ENCODE results near the gene TMED7.
A peak's percentile ranks its signal among the peaks of the same experiment; 100 is the strongest.

TMED7 gene

GRCh38 chr5:115644046-115644445 lies 18.2 kb upstream of the TMED7 start:
- H3K4me3 ChIP-seq (ENCODE audit: low read length): no peak overlapping the region
- TF ChIP-seq CTCF (conservative IDR thresholded peaks at IDR 0.05; ENCODE audit: low read length): no peak
- no peak for DNase-seq (ENCODE audit: low read depth)

- no peak overlapping the region for H3K4me3 ChIP-seq (ENCODE audit: low read length)
- no peak for DNase-seq (ENCODE audit: low read depth)
- TF ChIP-seq CTCF (conservative IDR thresholded peaks at IDR 0.05; ENCODE audit: low read length): no peak
Observed at GRCh38 chr5:115641948-115642347, 16.1 kb upstream of the TMED7 start.

- DNase-seq (ENCODE audit: low read depth): no peak
- no peak overlapping the region for H3K4me3 ChIP-seq (ENCODE audit: low read length)
- TF ChIP-seq CTCF (conservative IDR thresholded peaks at IDR 0.05; ENCODE audit: low read length): no peak
Observed at GRCh38 chr5:115640274-115640673, 14.4 kb upstream of the TMED7 start.

- no peak for TF ChIP-seq CTCF (conservative IDR thresholded peaks at IDR 0.05; ENCODE audit: low read length)
- no peak for DNase-seq (ENCODE audit: low read depth)
- H3K4me3 ChIP-seq (ENCODE audit: low read length): no peak overlapping the region
Observed at GRCh38 chr5:115639377-115639776, 13.5 kb upstream of the TMED7 start.

- TF ChIP-seq CTCF (conservative IDR thresholded peaks at IDR 0.05; ENCODE audit: low read length): no peak
- DNase-seq (ENCODE audit: low read depth): no peak
- H3K4me3 ChIP-seq (ENCODE audit: low read length): no peak overlapping the region
Observed at GRCh38 chr5:115637507-115637906, 11.7 kb upstream of the TMED7 start.

DNA sequence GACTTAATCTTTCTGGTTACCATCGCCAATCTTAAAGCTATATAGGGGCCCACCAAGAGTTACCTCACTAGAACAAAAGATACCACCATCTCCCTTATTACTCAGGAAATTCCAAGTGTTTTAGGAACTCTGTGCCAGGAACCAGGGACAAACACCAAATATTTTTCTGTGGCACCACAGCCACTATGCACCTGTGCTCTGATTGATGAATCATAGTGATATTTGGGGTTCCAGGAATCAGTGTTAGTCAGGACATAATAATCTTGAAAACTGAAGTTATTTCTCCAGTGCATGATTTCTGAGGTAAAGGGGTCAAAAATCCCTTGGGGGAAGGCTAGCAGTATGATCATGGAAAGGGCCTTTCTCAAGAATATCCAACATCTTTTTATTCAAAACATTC lies 10.2 kb upstream of the TMED7 start:
- no peak for TF ChIP-seq CTCF (conservative IDR thresholded peaks at IDR 0.05; ENCODE audit: low read length)
- no peak overlapping the region for H3K4me3 ChIP-seq (ENCODE audit: low read length)

DNA sequence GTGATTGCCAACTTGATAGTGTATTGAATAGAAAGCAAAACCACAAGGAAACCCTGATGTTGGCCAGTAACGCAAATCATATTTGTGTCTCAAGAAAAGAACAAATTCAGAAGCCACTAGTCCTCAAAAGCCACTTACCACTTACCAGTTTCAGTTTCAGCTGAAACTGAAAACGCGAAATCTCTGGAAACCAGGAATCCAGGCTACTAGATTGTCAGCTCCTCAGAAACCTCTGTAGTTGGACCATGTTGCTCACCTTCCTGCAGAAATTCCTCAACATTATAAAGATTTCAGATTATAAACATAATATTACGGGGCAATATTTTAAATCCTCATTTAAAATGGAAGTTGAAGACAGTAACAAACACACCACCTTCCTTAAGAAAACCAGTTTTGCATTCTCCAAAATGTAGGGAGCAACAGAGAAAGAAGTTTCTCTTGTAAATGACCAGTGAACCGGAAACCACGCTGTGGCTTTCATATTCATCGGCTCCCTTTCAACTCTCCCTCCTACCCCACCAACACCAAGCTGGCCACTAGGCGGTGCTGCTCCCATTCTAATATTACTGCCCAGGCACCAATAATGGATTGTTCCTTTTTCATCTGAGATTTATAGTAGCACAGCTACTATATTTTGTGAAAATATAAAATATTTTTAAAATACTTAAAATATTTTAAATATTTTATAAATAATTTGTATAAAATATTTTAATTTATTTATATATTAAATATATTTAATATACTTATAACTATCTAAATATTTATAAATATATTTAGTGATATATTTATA lies 8.7 kb upstream of the TMED7 start:
- H3K4me3 ChIP-seq (ENCODE audit: low read length): peak overlapping the region; percentile 55
- TF ChIP-seq CTCF (conservative IDR thresholded peaks at IDR 0.05; ENCODE audit: low read length): peak; percentile 97
- peak; percentile 73 for DNase-seq (ENCODE audit: low read depth)

More for the DNA sequence above, 10.2 kb upstream of the TMED7 start:
- no peak for DNase-seq (ENCODE audit: low read depth)

All from AG10803 (cell line).